ENCODE results near the gene GM2A.
A peak's percentile ranks its signal among the peaks of the same experiment; 100 is the strongest.

GM2A gene

DNA sequence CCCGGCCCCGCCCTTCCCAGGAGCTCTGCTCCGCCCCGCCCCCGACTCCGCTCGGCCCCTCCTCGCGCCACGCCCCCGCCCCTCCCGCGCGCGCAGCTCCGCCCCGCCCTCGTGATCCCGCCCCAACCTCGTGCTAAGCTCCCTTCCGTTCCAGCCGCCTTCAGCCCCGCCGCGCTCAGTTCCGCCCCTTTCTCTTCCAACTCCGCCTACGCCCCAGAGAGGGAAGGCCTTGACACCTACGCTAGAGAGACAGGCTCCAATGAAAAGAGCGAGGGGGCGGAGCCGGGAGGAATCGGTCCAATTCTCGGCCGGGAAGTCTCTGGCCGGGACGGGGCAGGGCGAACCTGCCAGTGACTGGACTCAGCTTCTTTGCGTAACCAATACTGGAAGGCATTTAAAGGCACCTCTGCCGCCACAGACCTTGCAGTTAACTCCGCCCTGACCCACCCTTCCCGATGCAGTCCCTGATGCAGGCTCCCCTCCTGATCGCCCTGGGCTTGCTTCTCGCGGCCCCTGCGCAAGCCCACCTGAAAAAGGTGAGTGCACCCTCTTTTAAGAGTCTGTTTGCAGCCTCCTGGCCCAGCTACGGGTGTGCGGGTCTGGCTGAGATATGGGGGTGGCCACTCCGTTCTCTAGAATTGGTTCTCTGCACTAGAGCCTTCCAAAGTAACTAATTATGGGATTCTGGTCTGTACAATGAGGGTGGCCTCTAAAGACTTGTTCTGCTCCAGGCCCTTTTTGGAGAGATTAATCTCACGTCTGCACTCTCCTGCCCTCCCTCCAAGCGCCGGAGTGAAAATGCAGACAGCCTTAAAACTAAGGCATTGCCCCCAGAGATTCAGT lies at the start of gene GM2A:
GM2A (plus strand) TSS at position 424 of the 843 bp plus-strand sequence; CDS start at position 456, 32 bp downstream.
- no peaks in the 10 kb centered on the region for H3K36me3 Mint-ChIP-seq
- peak within 1 kb of the TSS; percentile 88 for H3K27ac Mint-ChIP-seq
- peaks cover 31% of the 10 kb centered on the region for H3K4me1 Mint-ChIP-seq (ENCODE audit: low read depth)
- peak within 1 kb of the TSS; percentile 94 for H3K4me3 Mint-ChIP-seq
- H3K27me3 Mint-ChIP-seq, result no peaks in the 10 kb centered on the region
- no peaks in the 10 kb centered on the region for H3K9me3 Mint-ChIP-seq (ENCODE audit: low read depth)

GRCh38 chr5:151204051-151204450 lies 48.9 kb upstream of the GM2A start:
- Mint-ChIP-seq H3K9me3 (ENCODE audit: low read depth) (no peaks in the 10 kb centered on the region), H3K27ac (no peak overlapping the region), H3K27me3 (no peaks in the 10 kb centered on the region), H3K4me3 (no peak overlapping the region), H3K36me3 (peaks cover 7% of the 10 kb centered on the region), H3K4me1 (ENCODE audit: low read depth) (peaks cover 56% of the 10 kb centered on the region)

GRCh38 chr5:151205411-151205810 lies 47.6 kb upstream of the GM2A start:
- H3K4me3 Mint-ChIP-seq, result no peak overlapping the region
- no peaks in the 10 kb centered on the region for H3K27me3 Mint-ChIP-seq
- no peaks in the 10 kb centered on the region for H3K9me3 Mint-ChIP-seq (ENCODE audit: low read depth)
- peaks cover 4% of the 10 kb centered on the region for H3K36me3 Mint-ChIP-seq
- H3K27ac Mint-ChIP-seq, result peak overlapping the region; percentile 62
- peaks cover 61% of the 10 kb centered on the region for H3K4me1 Mint-ChIP-seq (ENCODE audit: low read depth)

DNA sequence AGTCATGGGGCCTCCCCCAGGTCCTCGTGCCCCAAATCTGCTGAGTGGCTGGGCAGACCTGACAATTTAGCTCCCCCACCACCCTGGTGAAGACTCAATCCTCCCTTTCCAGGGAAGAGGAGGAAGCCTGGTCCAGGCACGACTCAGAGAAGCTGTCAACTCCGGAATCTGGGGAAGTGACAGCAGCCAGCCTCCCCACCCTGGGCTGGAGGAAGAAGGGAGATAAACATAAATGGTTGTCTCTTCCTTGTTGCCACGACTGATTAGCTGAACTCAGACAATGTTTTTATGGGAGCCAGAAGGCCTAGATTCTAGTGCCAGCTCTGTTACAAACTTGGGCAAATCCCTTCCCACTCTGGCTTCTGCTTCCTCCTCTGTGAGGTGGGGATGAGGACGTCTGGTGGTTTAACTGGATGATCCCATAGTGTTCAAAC lies 44.5 kb upstream of the GM2A start:
- H3K9me3 Mint-ChIP-seq (ENCODE audit: low read depth), result no peaks in the 10 kb centered on the region
- peak overlapping the region; percentile 58 for H3K4me3 Mint-ChIP-seq
- H3K27ac Mint-ChIP-seq, result peak overlapping the region; percentile 92
- peaks cover 70% of the 10 kb centered on the region for H3K4me1 Mint-ChIP-seq (ENCODE audit: low read depth)
- H3K27me3 Mint-ChIP-seq, result no peaks in the 10 kb centered on the region
- peaks cover 5% of the 10 kb centered on the region for H3K36me3 Mint-ChIP-seq

- Mint-ChIP-seq H3K4me3 (peak overlapping the region; percentile 87), H3K9me3 (ENCODE audit: low read depth) (no peaks in the 10 kb centered on the region), H3K27ac (peak overlapping the region; percentile 96), H3K4me1 (ENCODE audit: low read depth) (peaks cover 82% of the 10 kb centered on the region), H3K27me3 (no peaks in the 10 kb centered on the region), H3K36me3 (peaks cover 6% of the 10 kb centered on the region)
Observed at GRCh38 chr5:151212406-151212798, 40.6 kb upstream of the GM2A start.

GRCh38 chr5:151213803-151214613 lies 39.0 kb upstream of the GM2A start:
- Mint-ChIP-seq H3K27ac (peak overlapping the region; percentile 96), H3K9me3 (ENCODE audit: low read depth) (no peaks in the 10 kb centered on the region), H3K4me3 (peak overlapping the region; percentile 82), H3K27me3 (no peaks in the 10 kb centered on the region), H3K4me1 (ENCODE audit: low read depth) (peaks cover 83% of the 10 kb centered on the region), H3K36me3 (peaks cover 10% of the 10 kb centered on the region)

DNA sequence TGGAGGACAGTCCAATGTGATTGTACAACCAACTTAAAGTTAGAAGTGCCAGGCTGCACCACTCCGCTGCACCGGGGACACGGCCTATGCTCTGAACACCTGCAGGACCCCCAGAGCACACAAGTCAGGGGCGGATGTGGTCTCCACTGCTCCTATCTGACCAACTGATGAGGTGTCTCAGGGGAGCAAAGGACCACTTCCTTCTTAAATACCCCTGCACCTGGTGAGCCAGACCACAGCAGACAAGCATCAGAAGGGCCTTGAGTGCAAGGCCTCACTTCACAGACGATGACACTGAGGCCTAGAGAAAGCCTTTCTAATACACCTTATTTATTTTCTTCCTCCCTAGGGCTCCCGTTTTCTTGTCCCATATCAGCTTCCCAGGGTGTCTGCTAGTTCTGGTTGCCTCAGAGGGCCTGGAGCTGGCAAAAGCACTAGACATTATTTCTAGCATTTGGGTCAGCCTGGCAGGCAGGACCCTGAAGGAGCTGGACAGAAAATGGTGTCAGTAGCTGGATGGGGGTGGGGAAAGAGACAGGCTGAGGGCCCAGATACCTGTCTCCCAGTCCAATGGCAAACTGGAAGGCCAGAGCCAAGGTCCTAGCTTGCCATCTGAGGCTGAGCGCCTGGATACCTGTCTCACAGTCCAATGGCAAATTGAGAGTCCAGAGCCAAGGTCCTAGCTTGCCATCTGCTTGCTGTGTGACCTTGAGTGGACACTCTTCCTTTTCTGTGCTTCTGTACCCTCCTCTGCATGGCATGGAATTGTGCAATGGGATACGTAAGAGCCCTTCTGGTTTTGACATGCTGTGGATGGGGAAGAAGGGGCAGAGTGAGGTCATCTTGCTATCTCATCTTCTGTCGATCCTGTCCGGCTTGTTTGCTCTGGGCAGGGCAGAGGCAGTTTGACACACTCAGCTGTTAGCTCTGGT lies 38.1 kb upstream of the GM2A start:
- Mint-ChIP-seq H3K4me1 (ENCODE audit: low read depth) (peaks cover 84% of the 10 kb centered on the region), H3K4me3 (peak overlapping the region; percentile 82), H3K27me3 (no peaks in the 10 kb centered on the region), H3K9me3 (ENCODE audit: low read depth) (no peaks in the 10 kb centered on the region), H3K27ac (peak overlapping the region; percentile 96), H3K36me3 (peaks cover 10% of the 10 kb centered on the region)

DNA sequence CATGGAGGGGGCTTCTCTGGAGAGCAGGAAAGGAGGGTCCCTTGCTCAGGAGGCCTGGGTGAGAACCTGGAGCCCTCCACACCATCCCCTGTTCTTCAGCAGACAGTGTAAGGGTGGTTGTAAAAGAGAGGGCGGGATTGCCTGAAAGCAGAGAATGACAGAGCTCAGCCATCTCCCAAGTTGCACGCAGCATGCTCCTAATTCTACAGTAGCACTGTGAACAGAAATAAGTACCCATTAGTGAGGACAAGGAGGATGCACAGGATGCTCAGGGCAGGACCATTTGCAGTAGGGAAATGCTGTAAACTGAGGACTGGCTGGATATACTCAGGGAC lies 37.5 kb upstream of the GM2A start:
- peaks cover 88% of the 10 kb centered on the region for H3K4me1 Mint-ChIP-seq (ENCODE audit: low read depth)
- H3K36me3 Mint-ChIP-seq, result peaks cover 10% of the 10 kb centered on the region
- peak overlapping the region; percentile 96 for H3K27ac Mint-ChIP-seq
- H3K9me3 Mint-ChIP-seq (ENCODE audit: low read depth), result no peaks in the 10 kb centered on the region
- peak overlapping the region; percentile 82 for H3K4me3 Mint-ChIP-seq
- no peaks in the 10 kb centered on the region for H3K27me3 Mint-ChIP-seq

DNA sequence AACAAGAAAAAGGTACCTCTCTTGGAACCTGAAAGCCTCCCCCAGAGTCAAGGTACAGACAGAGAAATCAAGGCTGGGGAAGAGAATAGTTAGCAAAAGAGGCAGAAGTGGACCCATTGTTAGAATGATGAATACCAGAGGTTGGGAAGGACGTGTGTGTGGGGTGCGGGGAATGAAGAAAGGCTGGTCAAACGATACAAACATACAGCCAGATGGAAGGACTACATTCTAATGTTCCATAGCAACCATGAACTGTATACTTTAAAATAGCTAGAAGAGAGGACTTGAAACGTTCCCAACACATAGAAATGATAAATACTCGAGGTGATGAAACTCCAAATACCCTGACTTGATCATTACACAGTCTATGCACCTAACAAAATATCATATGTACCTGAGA lies 36.2 kb upstream of the GM2A start:
- Mint-ChIP-seq H3K36me3 (peaks cover 14% of the 10 kb centered on the region), H3K4me3 (peak overlapping the region; percentile 54)

GRCh38 chr5:151218177-151218576 lies 34.8 kb upstream of the GM2A start:
- H3K9me3 Mint-ChIP-seq (ENCODE audit: low read depth), result no peaks in the 10 kb centered on the region
- peaks cover 10% of the 10 kb centered on the region for H3K36me3 Mint-ChIP-seq
- no peaks in the 10 kb centered on the region for H3K27me3 Mint-ChIP-seq
- H3K4me1 Mint-ChIP-seq (ENCODE audit: low read depth), result peaks cover 90% of the 10 kb centered on the region
- H3K27ac Mint-ChIP-seq, result peak overlapping the region; percentile 96
- peak overlapping the region; percentile 43 for H3K4me3 Mint-ChIP-seq

More for the DNA sequence above, 36.2 kb upstream of the GM2A start:
- peaks cover 89% of the 10 kb centered on the region for H3K4me1 Mint-ChIP-seq (ENCODE audit: low read depth)
- H3K27me3 Mint-ChIP-seq, result no peaks in the 10 kb centered on the region
- H3K9me3 Mint-ChIP-seq (ENCODE audit: low read depth), result no peaks in the 10 kb centered on the region
- H3K27ac Mint-ChIP-seq, result peak overlapping the region; percentile 96

GRCh38 chr5:151219138-151219537 lies 33.8 kb upstream of the GM2A start:
- Mint-ChIP-seq H3K9me3 (ENCODE audit: low read depth) (no peaks in the 10 kb centered on the region), H3K36me3 (peaks cover 10% of the 10 kb centered on the region), H3K27me3 (no peaks in the 10 kb centered on the region), H3K27ac (peak overlapping the region; percentile 96), H3K4me3 (peak overlapping the region; percentile 5), H3K4me1 (ENCODE audit: low read depth) (peaks cover 84% of the 10 kb centered on the region)

DNA sequence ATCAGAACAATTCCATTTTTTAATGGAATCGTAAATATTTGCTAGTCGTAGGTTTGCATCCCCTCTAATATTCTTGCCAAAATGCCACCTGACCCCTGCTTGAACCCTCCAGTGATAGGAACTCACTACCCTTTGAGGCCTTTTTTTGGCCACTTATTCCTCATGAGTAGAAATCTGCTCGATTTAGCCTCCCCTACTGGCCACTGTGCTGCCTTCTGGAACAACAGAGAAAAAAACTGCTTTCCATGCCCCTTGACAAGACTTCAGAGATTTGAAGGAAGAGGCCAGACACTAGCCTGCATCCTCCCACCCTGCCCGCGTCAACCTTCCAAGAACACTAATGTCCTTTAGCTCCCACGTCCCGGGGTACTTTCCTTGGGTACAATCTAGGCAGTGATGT lies 33.2 kb upstream of the GM2A start:
- H3K9me3 Mint-ChIP-seq (ENCODE audit: low read depth), result no peaks in the 10 kb centered on the region
- peaks cover 83% of the 10 kb centered on the region for H3K4me1 Mint-ChIP-seq (ENCODE audit: low read depth)
- peak overlapping the region; percentile 58 for H3K4me3 Mint-ChIP-seq
- H3K36me3 Mint-ChIP-seq, result peaks cover 10% of the 10 kb centered on the region
- H3K27me3 Mint-ChIP-seq, result no peaks in the 10 kb centered on the region
- peak overlapping the region; percentile 96 for H3K27ac Mint-ChIP-seq

GRCh38 chr5:151221574-151221973 lies 31.4 kb upstream of the GM2A start:
- H3K4me1 Mint-ChIP-seq (ENCODE audit: low read depth), result peaks cover 77% of the 10 kb centered on the region
- H3K9me3 Mint-ChIP-seq (ENCODE audit: low read depth), result no peaks in the 10 kb centered on the region
- H3K4me3 Mint-ChIP-seq, result peak overlapping the region; percentile 85
- H3K27ac Mint-ChIP-seq, result peak overlapping the region; percentile 96
- no peaks in the 10 kb centered on the region for H3K27me3 Mint-ChIP-seq
- peaks cover 8% of the 10 kb centered on the region for H3K36me3 Mint-ChIP-seq

DNA sequence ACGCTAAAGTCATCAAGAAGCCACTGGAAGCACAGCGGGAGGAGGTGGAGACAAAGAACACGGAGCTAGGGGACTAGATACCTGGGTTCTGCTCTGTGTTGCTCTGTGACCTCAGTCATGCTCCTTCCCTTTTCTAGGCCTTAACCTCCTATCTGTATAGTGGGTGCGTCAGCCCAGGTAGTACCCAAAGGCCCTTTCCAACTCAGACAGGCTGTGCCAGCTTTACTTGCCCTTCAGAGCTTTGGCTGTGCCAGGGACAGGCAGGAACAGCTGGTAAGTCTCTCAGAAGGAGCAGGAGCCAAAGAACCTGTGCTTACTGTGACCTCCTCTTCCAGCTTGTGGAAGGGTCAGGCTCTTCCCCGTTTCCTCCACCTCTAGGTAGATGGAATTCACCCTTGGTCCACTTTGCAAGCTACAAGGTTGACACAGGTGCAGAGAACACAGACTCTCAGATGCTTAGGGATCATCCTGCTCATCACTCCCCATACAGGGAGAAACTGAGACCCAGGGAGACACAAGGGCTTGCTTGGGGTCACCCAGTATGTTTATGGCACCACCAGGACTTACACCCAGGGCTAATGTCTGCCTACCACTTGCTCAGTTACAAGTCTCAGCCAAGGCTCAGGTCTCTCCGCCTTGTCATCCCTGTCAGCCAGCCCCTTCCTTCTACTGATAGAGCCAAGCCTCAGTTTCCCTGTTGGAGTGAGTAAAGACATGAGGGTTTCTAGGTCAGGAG lies 30.8 kb upstream of the GM2A start:
- H3K4me3 Mint-ChIP-seq, result peak overlapping the region; percentile 85
- H3K4me1 Mint-ChIP-seq (ENCODE audit: low read depth), result peaks cover 72% of the 10 kb centered on the region
- H3K27ac Mint-ChIP-seq, result peak overlapping the region; percentile 96
- H3K36me3 Mint-ChIP-seq, result peaks cover 8% of the 10 kb centered on the region
- H3K9me3 Mint-ChIP-seq (ENCODE audit: low read depth), result no peaks in the 10 kb centered on the region
- H3K27me3 Mint-ChIP-seq, result no peaks in the 10 kb centered on the region
